Measurements from ENCODE around the gene ADAM19. TPM values are rescaled to one million over a fixed set of nuclear protein-coding genes. Genes with fewer than 3 reads are reported as not detected.

The ADAM19 gene
- total RNA-seq, 1 experiment from 2014 or later = 3.5 TPM

DNA sequence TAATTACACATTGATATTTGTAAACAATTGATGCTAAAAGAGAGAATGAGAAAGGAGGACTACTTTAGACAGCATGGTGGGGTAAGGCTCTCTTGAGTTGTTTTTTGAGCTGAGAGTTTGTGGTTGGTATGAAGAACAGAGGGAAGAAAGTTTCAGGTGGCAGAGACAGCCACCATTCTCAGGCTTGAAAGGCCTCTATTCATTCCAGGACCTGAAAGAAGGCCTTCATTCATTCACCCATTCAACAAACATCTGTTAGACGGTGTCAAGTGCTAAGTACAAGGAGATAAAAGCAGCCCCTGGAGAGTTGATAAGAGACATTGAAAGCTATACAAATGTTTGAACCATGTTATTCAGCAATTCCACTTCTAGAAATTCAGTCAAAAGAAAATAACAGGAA is 21.7 kb upstream of the ADAM19 start:
- BruUV-seq (replicated peaks) = no TSS peak
- H3K4me3 ChIP-seq (ENCODE audit: low read depth in 2 of 2, low read length in 2 of 2) = no peak overlapping the region
- POLR2A ChIA-PET = no interaction called here
- H3K27ac ChIP-seq (ENCODE audit: low read length) = no peak overlapping the region
- no peak for DNase-seq (ENCODE audit: low read depth, low spot score)
- in situ Hi-C loops (cut with HindIII; ENCODE audit: low pct_unique_long_range_greater_than_20kb, low sequenced_read_pairs) = no loop called here
- no peaks in the 10 kb centered on the region for H3K9me3 ChIP-seq (ENCODE audit: control insufficient read depth, insufficient read depth, low read depth, low read length)
- ATAC-seq = no peak
- CTCF ChIA-PET = no interaction called here
- no peaks in the 10 kb centered on the region for H3K4me1 ChIP-seq (ENCODE audit: control insufficient read depth, insufficient read depth, low read length)
- H3K27me3 ChIP-seq (ENCODE audit: control insufficient read depth, insufficient read depth, low read length) = no peaks in the 10 kb centered on the region
- H3K36me3 ChIP-seq (ENCODE audit: control insufficient read depth, insufficient read depth, low read length) = no peaks in the 10 kb centered on the region
- intact Hi-C loops (cut with micrococcal nuclease; ENCODE audit: unreplicated experiment) = no loop called here
- no peak for TF ChIP-seq TCF7L2 (IDR thresholded peaks at IDR 0.05; ENCODE audit: low read depth, low read length)
- no peak for TF ChIP-seq POLR2AphosphoS5 (IDR thresholded peaks at IDR 0.05; ENCODE audit: low read depth, low read length)
- no peak for TF ChIP-seq SIN3A (IDR thresholded peaks at IDR 0.05; ENCODE audit: borderline replicate concordance, insufficient read depth, low read depth, low read length)
- TF ChIP-seq, protein P1, sequence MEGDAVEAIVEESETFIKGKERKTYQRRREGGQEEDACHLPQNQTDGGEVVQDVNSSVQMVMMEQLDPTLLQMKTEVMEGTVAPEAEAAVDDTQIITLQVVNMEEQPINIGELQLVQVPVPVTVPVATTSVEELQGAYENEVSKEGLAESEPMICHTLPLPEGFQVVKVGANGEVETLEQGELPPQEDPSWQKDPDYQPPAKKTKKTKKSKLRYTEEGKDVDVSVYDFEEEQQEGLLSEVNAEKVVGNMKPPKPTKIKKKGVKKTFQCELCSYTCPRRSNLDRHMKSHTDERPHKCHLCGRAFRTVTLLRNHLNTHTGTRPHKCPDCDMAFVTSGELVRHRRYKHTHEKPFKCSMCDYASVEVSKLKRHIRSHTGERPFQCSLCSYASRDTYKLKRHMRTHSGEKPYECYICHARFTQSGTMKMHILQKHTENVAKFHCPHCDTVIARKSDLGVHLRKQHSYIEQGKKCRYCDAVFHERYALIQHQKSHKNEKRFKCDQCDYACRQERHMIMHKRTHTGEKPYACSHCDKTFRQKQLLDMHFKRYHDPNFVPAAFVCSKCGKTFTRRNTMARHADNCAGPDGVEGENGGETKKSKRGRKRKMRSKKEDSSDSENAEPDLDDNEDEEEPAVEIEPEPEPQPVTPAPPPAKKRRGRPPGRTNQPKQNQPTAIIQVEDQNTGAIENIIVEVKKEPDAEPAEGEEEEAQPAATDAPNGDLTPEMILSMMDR (IDR thresholded peaks at IDR 0.05) = no peak
- TF ChIP-seq, protein P2, sequence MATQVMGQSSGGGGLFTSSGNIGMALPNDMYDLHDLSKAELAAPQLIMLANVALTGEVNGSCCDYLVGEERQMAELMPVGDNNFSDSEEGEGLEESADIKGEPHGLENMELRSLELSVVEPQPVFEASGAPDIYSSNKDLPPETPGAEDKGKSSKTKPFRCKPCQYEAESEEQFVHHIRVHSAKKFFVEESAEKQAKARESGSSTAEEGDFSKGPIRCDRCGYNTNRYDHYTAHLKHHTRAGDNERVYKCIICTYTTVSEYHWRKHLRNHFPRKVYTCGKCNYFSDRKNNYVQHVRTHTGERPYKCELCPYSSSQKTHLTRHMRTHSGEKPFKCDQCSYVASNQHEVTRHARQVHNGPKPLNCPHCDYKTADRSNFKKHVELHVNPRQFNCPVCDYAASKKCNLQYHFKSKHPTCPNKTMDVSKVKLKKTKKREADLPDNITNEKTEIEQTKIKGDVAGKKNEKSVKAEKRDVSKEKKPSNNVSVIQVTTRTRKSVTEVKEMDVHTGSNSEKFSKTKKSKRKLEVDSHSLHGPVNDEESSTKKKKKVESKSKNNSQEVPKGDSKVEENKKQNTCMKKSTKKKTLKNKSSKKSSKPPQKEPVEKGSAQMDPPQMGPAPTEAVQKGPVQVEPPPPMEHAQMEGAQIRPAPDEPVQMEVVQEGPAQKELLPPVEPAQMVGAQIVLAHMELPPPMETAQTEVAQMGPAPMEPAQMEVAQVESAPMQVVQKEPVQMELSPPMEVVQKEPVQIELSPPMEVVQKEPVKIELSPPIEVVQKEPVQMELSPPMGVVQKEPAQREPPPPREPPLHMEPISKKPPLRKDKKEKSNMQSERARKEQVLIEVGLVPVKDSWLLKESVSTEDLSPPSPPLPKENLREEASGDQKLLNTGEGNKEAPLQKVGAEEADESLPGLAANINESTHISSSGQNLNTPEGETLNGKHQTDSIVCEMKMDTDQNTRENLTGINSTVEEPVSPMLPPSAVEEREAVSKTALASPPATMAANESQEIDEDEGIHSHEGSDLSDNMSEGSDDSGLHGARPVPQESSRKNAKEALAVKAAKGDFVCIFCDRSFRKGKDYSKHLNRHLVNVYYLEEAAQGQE (IDR thresholded peaks at IDR 0.05; ENCODE audit: insufficient read depth in 1 of 2, low read depth in 2 of 2, low read length in 1 of 2) = no peak

GRCh38 chr5:157596487-157596886 is 20.9 kb upstream of the ADAM19 start:
- Histone ChIP-seq H3K4me3 (ENCODE audit: low read depth in 2 of 2, low read length in 2 of 2) (no peak overlapping the region), H3K9me3 (ENCODE audit: control insufficient read depth, insufficient read depth, low read depth, low read length) (no peaks in the 10 kb centered on the region), H3K27ac (ENCODE audit: low read length) (no peak overlapping the region), H3K36me3 (ENCODE audit: control insufficient read depth, insufficient read depth, low read length) (no peaks in the 10 kb centered on the region), H3K4me1 (ENCODE audit: control insufficient read depth, insufficient read depth, low read length) (no peaks in the 10 kb centered on the region), H3K27me3 (ENCODE audit: control insufficient read depth, insufficient read depth, low read length) (no peaks in the 10 kb centered on the region)
- TF ChIP-seq, protein P1 (IDR thresholded peaks at IDR 0.05) = no peak
- TF ChIP-seq, protein P2 (IDR thresholded peaks at IDR 0.05; ENCODE audit: insufficient read depth in 1 of 2, low read depth in 2 of 2, low read length in 1 of 2) = no peak
- no peak for TF ChIP-seq SIN3A (IDR thresholded peaks at IDR 0.05; ENCODE audit: borderline replicate concordance, insufficient read depth, low read depth, low read length)
- TF ChIP-seq POLR2AphosphoS5 (IDR thresholded peaks at IDR 0.05; ENCODE audit: low read depth, low read length) = no peak
- TF ChIP-seq TCF7L2 (IDR thresholded peaks at IDR 0.05; ENCODE audit: low read depth, low read length) = no peak
- POLR2A ChIA-PET = no interaction called here
- no peak for ATAC-seq
- in situ Hi-C loops (cut with HindIII; ENCODE audit: low pct_unique_long_range_greater_than_20kb, low sequenced_read_pairs) = no loop called here
- intact Hi-C loops (cut with micrococcal nuclease; ENCODE audit: unreplicated experiment) = no loop called here
- CTCF ChIA-PET = no interaction called here
- no peak for DNase-seq (ENCODE audit: low read depth, low spot score)
- BruUV-seq (replicated peaks) = no TSS peak

Data from Panc1 (cell line).